ENCODE results near the gene ETFA. TPM values are rescaled to one million over a fixed set of nuclear protein-coding genes. Genes with fewer than 3 reads are reported as not detected.

Gene ETFA
- total and polyA plus RNA-seq, 2 of the 8 experiments (the other 6 are each of a cell fraction or from before 2014, with no cell fraction given), result 60.9 to 90.0 TPM

GRCh38 chr15:76192715-76193114 lies 118.6 kb downstream of the ETFA start:
- H3K23me2 ChIP-seq (ENCODE audit: low read depth, low read length), result no peaks in the 10 kb centered on the region
- no peak overlapping the region for H3K14ac ChIP-seq (ENCODE audit: insufficient read length)
- no peak overlapping the region for H2BK15ac ChIP-seq (ENCODE audit: low read length)
- no peak overlapping the region for H2AFZ ChIP-seq (ENCODE audit: low read length)
- ChIA-PET CTCF (ENCODE audit: partially characterized antibody) (interaction anchor here (0.7 to 9.1 kb wide), 8 partner anchors 16 to 675 kb away, joined by 3 to 130 read pairs (median 4); partner anchors contain the start of gene ISL2), POLR2A (ENCODE audit: partially characterized antibody) (interaction anchor here (0.6 to 3.8 kb wide), 4 partner anchors 9 to 143 kb away, joined by 3 to 18 read pairs (median 4); partner anchors contain the start of genes ETFA and ISL2)
- H3K27ac ChIP-seq (ENCODE audit: low read depth, low read length), result no peak overlapping the region
- peaks cover 0 to 8% (median under 1%) of the 10 kb centered on the region in 4 experiments; a peak in 2 of 7 replicates for H3K4me1 ChIP-seq (replicated peaks in 1 of 4; ENCODE audit: control insufficient read depth in 3 of 4, insufficient read depth in 4 of 4, low read length in 3 of 4)
- no peak overlapping the region for H4K5ac ChIP-seq (ENCODE audit: insufficient read length, low read depth, low read length)
- no peak overlapping the region for H2BK5ac ChIP-seq (ENCODE audit: low read depth, low read length)
- no peaks in the 10 kb centered on the region for H3K36me3 ChIP-seq (ENCODE audit: control insufficient read depth in 2 of 4, insufficient read depth in 4 of 4, low read length in 3 of 4)
- H4K8ac ChIP-seq (ENCODE audit: extremely low read depth, insufficient read depth, low read length), result no peak overlapping the region; the same call in 1 of the 2 replicates
- no peaks in the 10 kb centered on the region for H3K79me2 ChIP-seq (ENCODE audit: control insufficient read depth in 1 of 2, insufficient read depth in 2 of 2, low read length in 2 of 2)
- WGBS, 2 experiments (ENCODE audit: extremely low coverage in 1 of 2, insufficient coverage in 1 of 2, insufficient read length in 1 of 2, insufficient replicate concordance in 2 of 2, low coverage in 1 of 2, low lambda C conversion rate in 2 of 2, missing lambda C conversion rate in 1 of 2), result 93% methylated on average over 8 of the region's 8 CpGs; no CpG with 5 or more reads in 1 of the 2 experiments
- H3K9me3 ChIP-seq (ENCODE audit: insufficient read depth in 2 of 2, low read depth in 1 of 2, low read length in 1 of 2), result no peaks in the 10 kb centered on the region
- H3K9ac ChIP-seq (replicated peaks in 1 of 4; ENCODE audit: extremely low read depth in 1 of 4, low read depth in 3 of 4, low read length in 3 of 4), result no peak overlapping the region
- no peak overlapping the region for H3K23ac ChIP-seq (ENCODE audit: insufficient read length)
- no peaks in the 10 kb centered on the region for H3K79me1 ChIP-seq (ENCODE audit: low read depth, low read length)
- no peak for DNase-seq (ENCODE audit: low read depth in 1 of 2, low spot score in 2 of 2)
- no peak overlapping the region for H3K56ac ChIP-seq (replicated peaks; ENCODE audit: insufficient read length, low read depth, low read length)
- H4K91ac ChIP-seq (replicated peaks; ENCODE audit: insufficient read length, low read length), result no peak overlapping the region
- H3K4ac ChIP-seq (replicated peaks; ENCODE audit: insufficient read length, low read depth, low read length), result no peak overlapping the region
- no peak overlapping the region for H2BK20ac ChIP-seq (ENCODE audit: low read length)
- H2BK120ac ChIP-seq (replicated peaks; ENCODE audit: low read depth, low read length), result no peak overlapping the region
- H2AK5ac ChIP-seq (ENCODE audit: low read depth, low read length), result no peak overlapping the region
- peaks cover 0 to 9% (median 7%) of the 10 kb centered on the region in 4 experiments; a peak in 4 of 7 replicates for H3K27me3 ChIP-seq (replicated peaks in 1 of 4; ENCODE audit: control insufficient read depth in 3 of 4, extremely low read depth in 1 of 4, insufficient read depth in 3 of 4, low read length in 3 of 4)
- H3K18ac ChIP-seq (ENCODE audit: extremely low read depth, low read length), result no peak overlapping the region
- H3K4me3 ChIP-seq (ENCODE audit: extremely low read depth in 1 of 4, insufficient read depth in 2 of 4, low read depth in 3 of 4, low read length in 4 of 4), result no peak overlapping the region
- no peaks in the 10 kb centered on the region for H4K20me1 ChIP-seq (replicated peaks in 1 of 2; ENCODE audit: control insufficient read depth in 1 of 2, insufficient read depth in 2 of 2, low read length in 2 of 2)
- H3K4me2 ChIP-seq (ENCODE audit: insufficient read depth in 1 of 2, low read depth in 2 of 2, low read length in 2 of 2), result no peak overlapping the region
- no peak overlapping the region for H2BK12ac ChIP-seq (ENCODE audit: low read depth, low read length)
- no peak for FAIRE-seq
- TF ChIP-seq SIRT6 (IDR thresholded peaks at IDR 0.05; ENCODE audit: low read length) (no peak), HDAC2 (IDR thresholded peaks at IDR 0.05; ENCODE audit: borderline replicate concordance in 1 of 2, low read depth in 2 of 2, low read length in 2 of 2) (no peak), RNF2 (IDR thresholded peaks at IDR 0.05; ENCODE audit: borderline replicate concordance, low read depth, low read length, missing control alignments, poor library complexity, severe bottlenecking) (no peak), CHD2 (IDR thresholded peaks at IDR 0.05; ENCODE audit: low read length) (no peak), YY1 (IDR thresholded peaks at IDR 0.05; ENCODE audit: low read depth, low read length) (no peak), EZH2 (IDR thresholded peaks at IDR 0.05; ENCODE audit: low read depth, low read length, severe bottlenecking) (no peak), ZNF274 (IDR thresholded peaks at IDR 0.05; ENCODE audit: borderline replicate concordance, extremely low read depth, low read length) (no peak), HDAC6 (IDR thresholded peaks at IDR 0.05; ENCODE audit: low read depth, low read length) (no peak), CTCF (IDR thresholded peaks at IDR 0.05; ENCODE audit: control extremely low read depth in 1 of 3, insufficient read depth in 1 of 3, low read depth in 1 of 3, low read length in 3 of 3) (no peak), SP4 (IDR thresholded peaks at IDR 0.05; ENCODE audit: low read length) (no peak), NANOG (IDR thresholded peaks at IDR 0.05; ENCODE audit: insufficient read depth, low read depth, low read length, poor library complexity, severe bottlenecking) (no peak)

Measured in H1 (cell line).